Gastroesophageal sphincter (tissue), 4 donors: Measurements from ENCODE around the gene YEATS2. TPM values are rescaled to one million over a fixed set of nuclear protein-coding genes. Genes with fewer than 3 reads are reported as not detected.

Experiments used
- ATAC-seq: fragments of 150-250 bp; one replicate; pipeline ENCODE4 v1.9.1; 2016; ENCODE audit warnings: mild to moderate bottlenecking, moderate library complexity
- H3K27ac ChIP-seq, 4 donors: fragments of 200-600 bp; sonication (generic) in 3 of 4; 1 replicate in 3 of 4; 2 replicates in 1 of 4; pipeline ENCODE4 v1.5.1; 2016 to 2019
- H3K27me3 ChIP-seq: fragments of 200-600 bp; sonication (generic); one replicate; pipeline ENCODE4 v1.5.1; 2019
- H3K36me3 ChIP-seq, 2 donors: fragments of 200-600 bp; sonication (generic); one replicate each; pipeline ENCODE4 v1.5.1; 2019; ENCODE audit warnings: control low read depth in 1 of 2
- H3K4me1 ChIP-seq, 3 donors: fragments of 200-600 bp; sonication (generic); 1 replicate in 2 of 3; 2 replicates in 1 of 3; pipeline ENCODE4 v1.5.1; 2016 to 2019; ENCODE audit warnings: control low read depth in 2 of 3
- H3K4me3 ChIP-seq, 2 donors: fragments of 200-600 bp; sonication (generic); one replicate each; pipeline ENCODE4 v1.5.1; 2019; ENCODE audit warnings: mild to moderate bottlenecking in 1 of 2, moderate library complexity in 1 of 2
- H3K9me3 ChIP-seq, 3 donors: fragments of 200-600 bp; sonication (generic); one replicate each; pipeline ENCODE4 v1.5.1; 2017 to 2019; ENCODE audit warnings: control low read depth in 2 of 3
- CTCF ChIP-seq, 4 experiments: fragments of 200-600 bp in 2 of 4; fragments of 450-650 bp in 2 of 4; sonication (generic) in 1 of 4; IDR thresholded peaks; one replicate each; pipeline ENCODE4 v1.5.1; 2017 to 2019; ENCODE audit warnings: antibody characterized with exemption in 4 of 4, mild to moderate bottlenecking in 2 of 4, moderate library complexity in 2 of 4
- EP300 ChIP-seq: sonication (generic); formaldehyde crosslinking; IDR thresholded peaks from one replicate; pipeline ENCODE4 v1.6.1; 2017; ENCODE audit warnings: antibody characterized with exemption, mild to moderate bottlenecking
- POLR2A ChIP-seq, 2 donors: fragments of 450-650 bp; IDR thresholded peaks; one replicate each; pipeline ENCODE4 v1.6.1; 2017; ENCODE audit warnings: antibody characterized with exemption in 2 of 2, mild to moderate bottlenecking in 2 of 2, moderate library complexity in 1 of 2
- POLR2AphosphoS5 ChIP-seq: sonication (generic); formaldehyde crosslinking; IDR thresholded peaks from one replicate; pipeline ENCODE4 v1.6.1; 2017; ENCODE audit warnings: antibody characterized with exemption
- WGBS, 2 donors: methylation state at CpG; one replicate each; pipeline ENCODE4 v1.1.5; 2018; ENCODE audit warnings: low coverage in 1 of 2; 5-methylcytosine and 5-hydroxymethylcytosine counted together
- total RNA-seq, 4 donors: library from RNA; depleted of rRNA; stranded (reverse); fragments of >200 nt; gene quantifications; one replicate each; pipeline ENCODE4 v1.1.0, GENCODE V29; 2016

Gene YEATS2
- total RNA-seq, 4 donors from 2014 or later: 19.3 to 33.1 (median 27.6) TPM

- no peak for ATAC-seq
- no peaks in the 10 kb centered on the region for H3K9me3 ChIP-seq
- no peaks in the 10 kb centered on the region for H3K27me3 ChIP-seq
- WGBS, 2 donors: 88 to 93% methylated on average over 4 of the region's 4 CpGs
- no peak overlapping the region for H3K27ac ChIP-seq
- peaks cover 0 to 87% of the 10 kb centered on the region in 2 donors for H3K36me3 ChIP-seq
- H3K4me3 ChIP-seq: no peak overlapping the region
- TF ChIP-seq POLR2AphosphoS5 (no peak), CTCF (IDR thresholded peaks at IDR 0.05) (no peak), POLR2A (IDR thresholded peaks at IDR 0.05) (no peak), EP300 (no peak)
- no peaks in the 10 kb centered on the region for H3K4me1 ChIP-seq
Measured at GRCh38 chr3:183854318-183855035, 156.9 kb downstream of the YEATS2 start.

- TF ChIP-seq EP300: no peak
- no peak for TF ChIP-seq CTCF (IDR thresholded peaks at IDR 0.05)
- no peak for TF ChIP-seq POLR2A (IDR thresholded peaks at IDR 0.05)
- TF ChIP-seq POLR2AphosphoS5: no peak
- H3K27ac ChIP-seq: no peak overlapping the region
- H3K9me3 ChIP-seq: no peaks in the 10 kb centered on the region
- 85 to 93% methylated on average over 3 of the region's 3 CpGs for WGBS, 2 donors
- peaks cover 0 to 100% of the 10 kb centered on the region in 2 donors for H3K36me3 ChIP-seq
- no peak for ATAC-seq
- H3K4me3 ChIP-seq: no peak overlapping the region
- H3K4me1 ChIP-seq: no peaks in the 10 kb centered on the region
- H3K27me3 ChIP-seq: no peaks in the 10 kb centered on the region
Measured at GRCh38 chr3:183857863-183858262, 160.3 kb downstream of the YEATS2 start.

Other genes starting within 250 kb of the YEATS2 start
- gene KLHL6, start 142.1 kb upstream of the YEATS2 start, total RNA-seq: 1 to 10 TPM in 2 of 4 donors, under 1 TPM in 2; 0.62 to 1.9 (median 1.0) TPM
- gene KLHL24, start 62.2 kb upstream of the YEATS2 start, total RNA-seq: 100 to 1,000 TPM in 3 of 4 donors, 10 to 100 TPM in 1; 94.8 to 148 (median 126) TPM
- gene MAP6D1, start 127.8 kb downstream of the YEATS2 start, total RNA-seq: 1 to 10 TPM in 2 of 4 donors, under 1 TPM in 2; 0.35 to 4.9 (median 2.4) TPM
- gene PARL, start 187.1 kb downstream of the YEATS2 start, total RNA-seq: 10 to 100 TPM; 40.6 to 55.7 (median 54.7) TPM